GM12878 (cell line): ENCODE measurements around the gene BRI3BP.

Source experiments
- CTCF ChIP-seq, 3 experiments: IDR thresholded peaks in 2 of 3; conservative IDR thresholded peaks in 1 of 3; 2 replicates each; pipeline ENCODE4 v1.5.1; 2011; ENCODE audit warnings: low read depth in 3 of 3, low read length in 3 of 3, mild to moderate bottlenecking in 3 of 3, control low read depth in 2 of 3, moderate library complexity in 2 of 3, inconsistent platforms in 1 of 3, mixed read lengths in 1 of 3; ENCODE audit not compliant: control insufficient read depth in 2 of 3, insufficient read depth in 1 of 3; ENCODE audit errors: extremely low read depth in 1 of 3
- USF2 ChIP-seq: IDR thresholded peaks from 2 replicates; pipeline ENCODE4 v1.6.1; 2011; ENCODE audit warnings: low read depth, low read length, improper control_type of control experiment, borderline replicate concordance

GRCh38 chr12:124971603-124972002 is 21.8 kb upstream of the BRI3BP start:
- TF ChIP-seq USF2 (no peak), CTCF (IDR thresholded peaks at IDR 0.05 in 2 of 3, conservative IDR thresholded peaks at IDR 0.05 in 1 of 3; ENCODE audit: control insufficient read depth in 2 of 3, extremely low read depth in 1 of 3, insufficient read depth in 1 of 3, low read depth in 3 of 3, low read length in 3 of 3) (no peak)
